ENCODE results near the gene CLIP1.
"Not testable (repeated sequence)": the region's sequence is repeated elsewhere in the genome, so short reads cannot be mapped to it uniquely, and the experiment has no call there.

DNA sequence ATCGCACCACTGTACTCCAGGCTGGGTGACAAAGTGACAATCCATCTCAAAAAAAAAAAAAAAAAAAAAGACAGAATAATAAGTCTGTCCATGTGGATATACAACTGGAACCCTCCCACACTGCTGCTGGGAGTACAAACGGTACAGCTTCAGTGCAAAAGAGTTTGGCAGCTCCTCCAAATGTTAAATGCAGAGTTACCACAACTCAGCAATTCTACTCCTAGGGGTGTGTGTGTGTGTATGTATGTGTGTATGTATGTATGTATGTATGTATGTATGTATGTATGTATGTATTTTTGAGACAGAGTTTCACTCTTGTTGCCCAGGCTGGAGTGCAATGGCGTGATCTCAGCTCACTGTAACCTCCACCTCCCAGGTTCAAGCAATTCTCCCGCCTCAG lies 163.5 kb downstream of the CLIP1 start:
- not testable (repeated sequence) for TF ChIP-seq POLR2AphosphoS5 (IDR thresholded peaks at IDR 0.05; ENCODE audit: low read depth, low read length); SMC3 (IDR thresholded peaks at IDR 0.05; ENCODE audit: low read depth, low read length); CHD2 (IDR thresholded peaks at IDR 0.05; ENCODE audit: low read length, partially characterized antibody); RFX5 (IDR thresholded peaks at IDR 0.05; ENCODE audit: low read length); SIN3A (IDR thresholded peaks at IDR 0.05; ENCODE audit: borderline replicate concordance, low read depth, low read length); TAF1 (IDR thresholded peaks at IDR 0.05; ENCODE audit: borderline replicate concordance, low read depth, low read length)
- TF ChIP-seq, protein P1, sequence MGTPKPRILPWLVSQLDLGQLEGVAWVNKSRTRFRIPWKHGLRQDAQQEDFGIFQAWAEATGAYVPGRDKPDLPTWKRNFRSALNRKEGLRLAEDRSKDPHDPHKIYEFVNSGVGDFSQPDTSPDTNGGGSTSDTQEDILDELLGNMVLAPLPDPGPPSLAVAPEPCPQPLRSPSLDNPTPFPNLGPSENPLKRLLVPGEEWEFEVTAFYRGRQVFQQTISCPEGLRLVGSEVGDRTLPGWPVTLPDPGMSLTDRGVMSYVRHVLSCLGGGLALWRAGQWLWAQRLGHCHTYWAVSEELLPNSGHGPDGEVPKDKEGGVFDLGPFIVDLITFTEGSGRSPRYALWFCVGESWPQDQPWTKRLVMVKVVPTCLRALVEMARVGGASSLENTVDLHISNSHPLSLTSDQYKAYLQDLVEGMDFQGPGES (IDR thresholded peaks at IDR 0.05; ENCODE audit: low read depth, low read length), result not testable (repeated sequence)
- TF ChIP-seq, protein P2, sequence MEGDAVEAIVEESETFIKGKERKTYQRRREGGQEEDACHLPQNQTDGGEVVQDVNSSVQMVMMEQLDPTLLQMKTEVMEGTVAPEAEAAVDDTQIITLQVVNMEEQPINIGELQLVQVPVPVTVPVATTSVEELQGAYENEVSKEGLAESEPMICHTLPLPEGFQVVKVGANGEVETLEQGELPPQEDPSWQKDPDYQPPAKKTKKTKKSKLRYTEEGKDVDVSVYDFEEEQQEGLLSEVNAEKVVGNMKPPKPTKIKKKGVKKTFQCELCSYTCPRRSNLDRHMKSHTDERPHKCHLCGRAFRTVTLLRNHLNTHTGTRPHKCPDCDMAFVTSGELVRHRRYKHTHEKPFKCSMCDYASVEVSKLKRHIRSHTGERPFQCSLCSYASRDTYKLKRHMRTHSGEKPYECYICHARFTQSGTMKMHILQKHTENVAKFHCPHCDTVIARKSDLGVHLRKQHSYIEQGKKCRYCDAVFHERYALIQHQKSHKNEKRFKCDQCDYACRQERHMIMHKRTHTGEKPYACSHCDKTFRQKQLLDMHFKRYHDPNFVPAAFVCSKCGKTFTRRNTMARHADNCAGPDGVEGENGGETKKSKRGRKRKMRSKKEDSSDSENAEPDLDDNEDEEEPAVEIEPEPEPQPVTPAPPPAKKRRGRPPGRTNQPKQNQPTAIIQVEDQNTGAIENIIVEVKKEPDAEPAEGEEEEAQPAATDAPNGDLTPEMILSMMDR (IDR thresholded peaks at IDR 0.05), result not testable (repeated sequence)
